Testis (tissue), 3 donors: ENCODE results near the gene IFITM1. TPM values are rescaled to one million over a fixed set of nuclear protein-coding genes. Genes with fewer than 3 reads are reported as not detected.

Experiments
- DNase-seq: peaks from one replicate; pipeline ENCODE4 v3.0.0-alpha.2; 2019
- H3K27ac ChIP-seq, 2 donors: fragments of 200-600 bp; sonication (generic); one replicate each; pipeline ENCODE4 v1.5.1; 2019
- H3K27me3 ChIP-seq: fragments of 200-600 bp; sonication (generic); one replicate; pipeline ENCODE4 v1.5.1; 2019
- H3K36me3 ChIP-seq: fragments of 200-600 bp; sonication (generic); one replicate; pipeline ENCODE4 v1.5.1; 2017; ENCODE audit warnings: low read depth; ENCODE audit errors: missing control alignments
- H3K4me1 ChIP-seq: fragments of 200-600 bp; sonication (generic); one replicate; pipeline ENCODE4 v1.5.1; 2019
- H3K4me3 ChIP-seq, 2 donors: fragments of 200-600 bp; sonication (generic); one replicate each; pipeline ENCODE4 v1.5.1; 2017 to 2019
- H3K9me3 ChIP-seq: fragments of 200-600 bp; sonication (generic); one replicate; pipeline ENCODE4 v1.5.1; 2017
- CTCF ChIP-seq, 3 experiments: fragments of 450-650 bp in 2 of 3; fragments of 200-600 bp in 1 of 3; sonication (generic) in 1 of 3; IDR thresholded peaks; one replicate each; pipeline ENCODE4 v1.5.1; 2016 to 2019; ENCODE audit warnings: antibody characterized with exemption in 3 of 3, mild to moderate bottlenecking in 2 of 3, moderate library complexity in 1 of 3
- POLR2A ChIP-seq: fragments of 450-650 bp; IDR thresholded peaks from one replicate; pipeline ENCODE4 v1.6.1; 2017; ENCODE audit warnings: antibody characterized with exemption, mild to moderate bottlenecking, moderate library complexity
- WGBS, 2 donors: methylation state at CpG; one replicate each; pipeline ENCODE4 v1.1.5; 2018; 5-methylcytosine and 5-hydroxymethylcytosine counted together
- intact Hi-C: fragments of 100-400 bp; cut with DNase I; formaldehyde crosslinking; loops from one replicate; pipeline ENCODE4 v1.15.1; 2023; ENCODE audit warnings: low total_unique reads
- polyA plus RNA-seq: library from polyadenylated mRNA; stranded (reverse); fragments of 350-450 nt; fragmentation: Illumina TruSeq; extraction: RNeasy Lipid Tissue Mini Kit (QIAGEN cat#74804); gene quantifications from one replicate; pipeline ENCODE4 v1.2.3, GENCODE V29; 2014; ENCODE audit warnings: low read depth, low replicate concordance; ENCODE audit not compliant: insufficient read depth
- total RNA-seq, 2 donors: library from RNA; depleted of rRNA; stranded (reverse); fragments of >200 nt; gene quantifications; one replicate each; pipeline ENCODE4 v1.2.3, GENCODE V29; 2016

Gene IFITM1
- total and polyA plus RNA-seq, 3 donors from 2014 or later, result 63.1 to 146 (median 93.3) TPM

DNA sequence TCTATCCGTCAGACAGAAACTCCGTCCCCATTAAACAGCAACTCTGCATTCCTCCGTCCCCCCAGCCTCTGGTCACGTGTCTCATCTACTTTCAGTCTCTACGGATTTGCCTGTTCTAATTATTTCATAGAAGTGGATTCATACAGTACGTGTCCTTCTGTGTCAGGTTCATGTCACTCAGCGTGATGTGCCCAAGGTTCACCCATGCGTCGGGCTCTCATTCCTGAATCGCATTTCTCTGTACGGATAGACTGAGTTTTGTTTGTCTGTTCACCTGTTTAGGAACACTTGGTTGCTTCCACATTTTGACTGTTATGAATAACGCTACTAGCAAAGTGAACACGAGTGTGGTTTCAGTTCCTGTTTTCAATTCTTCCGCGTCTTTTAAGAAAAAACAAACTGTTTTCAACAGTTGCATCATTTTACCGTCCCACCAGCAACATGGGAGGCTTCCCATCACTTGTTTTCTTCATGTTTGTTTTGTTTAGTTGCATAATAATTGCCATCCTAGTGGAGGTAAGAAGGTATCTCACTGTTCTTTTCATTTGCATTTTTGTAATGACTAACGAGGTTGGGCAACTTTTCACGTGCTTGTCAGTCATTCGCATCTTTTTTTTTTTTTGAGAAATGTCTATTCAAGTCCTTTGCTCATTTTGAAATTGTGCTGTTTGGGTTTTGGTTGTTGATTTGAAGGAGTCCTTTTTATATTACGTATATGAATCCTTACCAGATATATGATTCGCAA lies 44.5 kb upstream of the IFITM1 start:
- Histone ChIP-seq H3K9me3 (no peaks in the 10 kb centered on the region), H3K27ac (peak overlapping the region in 1 of 2 donors; percentile 58), H3K27me3 (no peaks in the 10 kb centered on the region), H3K36me3 (no peaks in the 10 kb centered on the region), H3K4me3 (no peak overlapping the region), H3K4me1 (no peaks in the 10 kb centered on the region)
- DNase-seq, result peak; percentile 16
- intact Hi-C loops, result no loop called here
- 60 to 63% methylated on average over 21 of the region's 21 CpGs for WGBS, 2 donors
- TF ChIP-seq POLR2A, result no peak
- no peak for TF ChIP-seq CTCF (IDR thresholded peaks at IDR 0.05)

DNA sequence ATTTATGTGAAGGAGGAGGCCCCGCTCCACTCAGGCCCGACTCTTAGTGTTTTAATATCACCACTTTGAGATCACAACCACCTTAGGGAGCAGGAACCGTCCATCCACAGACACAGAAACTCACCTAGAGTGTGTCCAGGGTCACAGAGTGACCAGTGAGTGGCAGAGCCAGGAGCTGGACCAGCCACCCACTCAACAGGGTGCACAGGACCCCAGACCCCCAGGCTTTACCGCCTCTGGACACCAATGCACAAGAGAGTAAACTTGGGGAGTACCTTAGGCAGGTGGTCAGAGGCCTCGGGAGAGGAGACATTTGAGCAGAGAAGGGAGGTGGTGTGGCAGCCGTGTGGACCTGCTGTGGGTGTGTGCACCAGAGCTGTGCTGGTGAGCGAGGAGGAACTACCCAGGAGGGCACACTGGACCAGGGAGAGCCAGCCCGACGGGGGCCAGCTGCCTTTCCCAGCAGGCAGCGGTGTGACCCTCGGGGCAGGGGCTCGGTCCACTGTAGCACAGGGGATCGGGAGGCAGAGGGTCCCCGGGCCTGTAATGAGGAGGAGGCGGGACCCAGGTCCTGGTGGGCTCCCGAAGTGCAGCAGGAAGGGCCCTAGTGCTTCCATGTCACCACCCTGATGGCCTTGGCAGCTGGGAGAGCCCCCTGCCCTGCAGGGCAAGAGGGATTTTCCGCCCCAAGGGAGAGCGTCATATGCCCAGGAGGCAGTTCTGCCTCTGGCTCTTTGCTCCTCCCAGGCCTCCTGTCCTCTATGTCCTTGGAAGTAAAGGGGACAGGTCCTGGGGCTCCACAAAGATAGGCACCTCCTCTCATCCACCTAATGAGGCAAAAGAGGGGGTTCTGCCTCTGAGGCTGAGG lies 43.2 kb upstream of the IFITM1 start:
- peak; percentile 13 for DNase-seq
- intact Hi-C loops, result no loop called here
- Histone ChIP-seq H3K4me1 (no peaks in the 10 kb centered on the region), H3K27me3 (no peaks in the 10 kb centered on the region), H3K36me3 (no peaks in the 10 kb centered on the region), H3K4me3 (no peak overlapping the region), H3K9me3 (no peaks in the 10 kb centered on the region), H3K27ac (peak overlapping the region in 1 of 2 donors; percentile 19)
- no peak for TF ChIP-seq POLR2A
- no peak for TF ChIP-seq CTCF (IDR thresholded peaks at IDR 0.05)
- 79 to 85% methylated on average over 12 to 18 of the region's 18 CpGs for WGBS, 2 donors

- no peak for TF ChIP-seq CTCF (IDR thresholded peaks at IDR 0.05)
- TF ChIP-seq POLR2A, result no peak
- H3K4me1 ChIP-seq, result no peaks in the 10 kb centered on the region
- H3K27ac ChIP-seq, result no peak overlapping the region
- intact Hi-C loops, result no loop called here
- 78 to 81% methylated on average over 7 to 8 of the region's 8 CpGs for WGBS, 2 donors
- H3K9me3 ChIP-seq, result no peaks in the 10 kb centered on the region
- no peak overlapping the region for H3K4me3 ChIP-seq
- no peaks in the 10 kb centered on the region for H3K36me3 ChIP-seq
- H3K27me3 ChIP-seq, result no peaks in the 10 kb centered on the region
- no peak for DNase-seq
These were observed 42.5 kb upstream of the IFITM1 start for GRCh38 chr11:271319-271715.

GRCh38 chr11:272195-272930 lies 41.5 kb upstream of the IFITM1 start:
- no peak for DNase-seq
- no peak overlapping the region for H3K27ac ChIP-seq
- no peaks in the 10 kb centered on the region for H3K27me3 ChIP-seq
- no peaks in the 10 kb centered on the region for H3K9me3 ChIP-seq
- intact Hi-C loops, result no loop called here
- WGBS, 2 donors, result 91 to 92% methylated on average over 18 to 22 of the region's 22 CpGs
- H3K4me3 ChIP-seq, result no peak overlapping the region
- H3K4me1 ChIP-seq, result no peaks in the 10 kb centered on the region
- H3K36me3 ChIP-seq, result no peaks in the 10 kb centered on the region
- TF ChIP-seq POLR2A (no peak), CTCF (IDR thresholded peaks at IDR 0.05) (no peak)
